ENCODE data around the gene SORCS2. TPM values are rescaled to one million over a fixed set of nuclear protein-coding genes. Genes with fewer than 3 reads are reported as not detected.

SORCS2 gene
- polyA plus RNA-seq, 1 donor from 2014 or later: 1.0 TPM

GRCh38 chr4:7341491-7342222 is 149.3 kb downstream of the SORCS2 start:
- Histone ChIP-seq H3K9me3 (ENCODE audit: low read length) (no peaks in the 10 kb centered on the region), H4K20me1 (ENCODE audit: insufficient read depth) (no peaks in the 10 kb centered on the region), H3K36me3 (ENCODE audit: insufficient read depth, low read length) (no peaks in the 10 kb centered on the region), H3K4me3 (ENCODE audit: low read length) (no peak overlapping the region), H3K9me2 (ENCODE audit: insufficient read depth, low read length) (no peaks in the 10 kb centered on the region), H3K79me2 (replicated peaks; ENCODE audit: insufficient read depth, low read length) (no peaks in the 10 kb centered on the region), H3K4me2 (ENCODE audit: low read length) (no peak overlapping the region), H3F3A (ENCODE audit: insufficient read depth, low read length, poor library complexity, severe bottlenecking) (no peaks in the 10 kb centered on the region), H3K27me3 (ENCODE audit: insufficient read depth, low read depth, low read length) (no peaks in the 10 kb centered on the region), H3K27ac (ENCODE audit: low read length) (no peak overlapping the region), H2AFZ (ENCODE audit: low read depth, low read length) (no peak overlapping the region), H3K9ac (ENCODE audit: low read length) (no peak overlapping the region)
- TF ChIP-seq MXI1 (conservative IDR thresholded peaks at IDR 0.05; ENCODE audit: poor library complexity, severe bottlenecking): no peak
- TF ChIP-seq EZH2 (IDR thresholded peaks at IDR 0.05; ENCODE audit: borderline replicate concordance, insufficient read depth, low read length, poor library complexity, severe bottlenecking): no peak
- TF ChIP-seq EP300 (conservative IDR thresholded peaks at IDR 0.05; ENCODE audit: poor library complexity, severe bottlenecking): no peak
- TF ChIP-seq RAD21 (conservative IDR thresholded peaks at IDR 0.05): no peak
- TF ChIP-seq TAF1 (IDR thresholded peaks at IDR 0.05; ENCODE audit: low read depth): no peak
- no peak for TF ChIP-seq POLR2AphosphoS5 (IDR thresholded peaks at IDR 0.05)
- no peak for TF ChIP-seq CTCF (IDR thresholded peaks at IDR 0.05; ENCODE audit: poor library complexity, severe bottlenecking)
- TF ChIP-seq SMC3 (conservative IDR thresholded peaks at IDR 0.05; ENCODE audit: poor library complexity): no peak
- TF ChIP-seq REST (IDR thresholded peaks at IDR 0.05; ENCODE audit: borderline replicate concordance): no peak

- Histone ChIP-seq H4K20me1 (ENCODE audit: insufficient read depth) (no peaks in the 10 kb centered on the region), H3K36me3 (ENCODE audit: insufficient read depth, low read length) (no peaks in the 10 kb centered on the region), H3K27ac (ENCODE audit: low read length) (no peak overlapping the region), H3K4me3 (ENCODE audit: low read length) (no peak overlapping the region), H3K27me3 (ENCODE audit: insufficient read depth, low read depth, low read length) (no peaks in the 10 kb centered on the region), H3K9ac (ENCODE audit: low read length) (no peak overlapping the region), H2AFZ (ENCODE audit: low read depth, low read length) (no peak overlapping the region), H3F3A (ENCODE audit: insufficient read depth, low read length, poor library complexity, severe bottlenecking) (no peaks in the 10 kb centered on the region), H3K79me2 (replicated peaks; ENCODE audit: insufficient read depth, low read length) (no peaks in the 10 kb centered on the region), H3K4me2 (ENCODE audit: low read length) (no peak overlapping the region), H3K9me3 (ENCODE audit: low read length) (no peaks in the 10 kb centered on the region), H3K9me2 (ENCODE audit: insufficient read depth, low read length) (no peaks in the 10 kb centered on the region)
- TF ChIP-seq MXI1 (conservative IDR thresholded peaks at IDR 0.05; ENCODE audit: poor library complexity, severe bottlenecking) (no peak), RAD21 (conservative IDR thresholded peaks at IDR 0.05) (no peak), REST (IDR thresholded peaks at IDR 0.05; ENCODE audit: borderline replicate concordance) (no peak), TAF1 (IDR thresholded peaks at IDR 0.05; ENCODE audit: low read depth) (no peak), CTCF (IDR thresholded peaks at IDR 0.05; ENCODE audit: poor library complexity, severe bottlenecking) (no peak), EZH2 (IDR thresholded peaks at IDR 0.05; ENCODE audit: borderline replicate concordance, insufficient read depth, low read length, poor library complexity, severe bottlenecking) (no peak), POLR2AphosphoS5 (IDR thresholded peaks at IDR 0.05) (no peak), SMC3 (conservative IDR thresholded peaks at IDR 0.05; ENCODE audit: poor library complexity) (no peak), EP300 (conservative IDR thresholded peaks at IDR 0.05; ENCODE audit: poor library complexity, severe bottlenecking) (no peak)
Measured at GRCh38 chr4:7342223-7343080, 150.1 kb downstream of the SORCS2 start.

All from neural cell (in vitro differentiated cells).